Activated CD4-positive, alpha-beta T cell treated with anti-CD3 and anti-CD28 coated beads for 36 hours (primary cell): ENCODE data around the gene FLYWCH1. TPM values are rescaled to one million over a fixed set of nuclear protein-coding genes. Genes with fewer than 3 reads are reported as not detected.

Experiments
- ATAC-seq: fragments of 200-7000 bp; cut with Tn5 transposase; one replicate; pipeline ENCODE4 v1.10.0; 2021; ENCODE audit warnings: mild to moderate bottlenecking, moderate library complexity
- CTCF ChIA-PET: fragments of 350-600 bp; sonication (Branson Sonifier 250); formaldehyde crosslinking; loops from one replicate; lab custom pipeline; 2021; ENCODE audit warnings: antibody characterized with exemption; lab: Charles Lee
- POLR2A ChIA-PET: fragments of 350-600 bp; sonication (Branson Sonifier 250); formaldehyde crosslinking; loops from one replicate; lab custom pipeline; 2021; ENCODE audit warnings: antibody characterized with exemption, inconsistent platforms; lab: Charles Lee
- DNase-seq: peaks from one replicate; pipeline ENCODE4 v3.0.0-alpha.2; 2020
- H3K27ac Mint-ChIP-seq: one replicate; pipeline ENCODE4 v1.8.0; 2021; ENCODE audit warnings: mixed read lengths
- H3K27me3 Mint-ChIP-seq: one replicate; pipeline ENCODE4 v1.8.0; 2021; ENCODE audit warnings: mixed read lengths
- H3K36me3 Mint-ChIP-seq: one replicate; pipeline ENCODE4 v1.8.0; 2021; ENCODE audit warnings: low read depth, mixed read lengths
- H3K4me1 Mint-ChIP-seq: one replicate; pipeline ENCODE4 v1.8.0; 2021; ENCODE audit warnings: mixed read lengths
- H3K4me3 Mint-ChIP-seq: one replicate; pipeline ENCODE4 v1.8.0; 2021; ENCODE audit warnings: mild to moderate bottlenecking, moderate library complexity, mixed read lengths
- H3K9me3 Mint-ChIP-seq: one replicate; pipeline ENCODE4 v1.8.0; 2021; ENCODE audit warnings: low read depth, mixed read lengths
- intact Hi-C, 2 experiments: fragments of 100-400 bp; cut with DNase I in 1 of 2; cut with micrococcal nuclease in 1 of 2; formaldehyde crosslinking; loops; one replicate each; pipeline versions ENCODE4 v1.14.2 to v1.15.1; 2022 to 2024; cut with DNase I, micrococcal nuclease
- total RNA-seq, 2 experiments: library from RNA; stranded (reverse); gene quantifications; one replicate each; pipeline ENCODE4 v1.2.3, GENCODE V29; 2021

The FLYWCH1 gene
- total RNA-seq, 2 experiments from 2014 or later: 26.6 to 37.9 TPM

GRCh38 chr16:2912330-2913199 lies 834 bp downstream of the FLYWCH1 start:
- CTCF ChIA-PET: interaction anchor here (1.0 to 2.2 kb wide), 13 partner anchors 8 to 73 kb away, joined by 3 to 14 read pairs (median 5); partner anchors contain the start of gene FLYWCH2
- ATAC-seq: peak; percentile 23
- Mint-ChIP-seq H3K36me3 (peaks cover 8% of the 10 kb centered on the region), H3K9me3 (no peaks in the 10 kb centered on the region), H3K27ac (peak overlapping the region; percentile 64), H3K4me1 (peaks cover 27% of the 10 kb centered on the region), H3K27me3 (no peaks in the 10 kb centered on the region), H3K4me3 (peak overlapping the region; percentile 81)
- intact Hi-C loops: loop anchor here in 1 of 2 experiments (10.0 kb wide), 1 partner anchor 192 kb away; no protein-coding TSS in a partner anchor
- peak; percentile 52 for DNase-seq
- POLR2A ChIA-PET: interaction anchor here (0.6 to 2.8 kb wide), 3 partner anchors 30 to 165 kb away, joined by 3 to 13 read pairs (median 6); partner anchors contain the start of gene FLYWCH2

DNA sequence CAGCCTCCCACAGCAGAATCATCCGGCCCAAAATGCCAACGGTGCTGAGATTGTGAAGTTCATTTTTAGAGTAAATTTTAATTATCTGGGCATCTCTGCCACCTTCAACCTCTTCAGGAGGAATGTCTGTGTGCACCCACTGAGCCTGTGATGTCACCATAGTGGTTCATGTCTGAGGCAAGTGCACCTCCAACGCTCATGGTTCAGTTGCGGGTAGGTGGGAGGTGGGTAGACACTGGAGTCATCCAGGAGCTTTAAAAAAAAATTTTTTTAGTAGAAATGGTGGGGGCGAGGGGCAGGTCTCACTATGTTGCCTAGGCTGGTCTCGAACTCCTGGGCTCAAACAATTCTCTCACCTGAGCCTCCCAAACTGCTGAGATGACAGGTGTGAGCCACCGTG lies 1.9 kb downstream of the FLYWCH1 start:
- ChIA-PET POLR2A (interaction anchor here (2.8 kb wide), 1 partner anchor 31 kb away, joined by 13 read pairs; the partner anchor contains the start of gene FLYWCH2), CTCF (interaction anchor here (0.6 to 3.0 kb wide), 3 partner anchors 9 to 52 kb away, joined by 3 to 11 read pairs (median 6); no protein-coding TSS in a partner anchor)
- peak overlapping the region; percentile 81 for H3K4me3 Mint-ChIP-seq
- no peaks in the 10 kb centered on the region for H3K27me3 Mint-ChIP-seq
- H3K36me3 Mint-ChIP-seq: peaks cover 10% of the 10 kb centered on the region
- no peaks in the 10 kb centered on the region for H3K9me3 Mint-ChIP-seq
- no peak for DNase-seq
- intact Hi-C loops: loop anchor here in 1 of 2 experiments (10.0 kb wide), 1 partner anchor 191 kb away; no protein-coding TSS in a partner anchor
- peaks cover 27% of the 10 kb centered on the region for H3K4me1 Mint-ChIP-seq
- no peak for ATAC-seq
- no peak overlapping the region for H3K27ac Mint-ChIP-seq

DNA sequence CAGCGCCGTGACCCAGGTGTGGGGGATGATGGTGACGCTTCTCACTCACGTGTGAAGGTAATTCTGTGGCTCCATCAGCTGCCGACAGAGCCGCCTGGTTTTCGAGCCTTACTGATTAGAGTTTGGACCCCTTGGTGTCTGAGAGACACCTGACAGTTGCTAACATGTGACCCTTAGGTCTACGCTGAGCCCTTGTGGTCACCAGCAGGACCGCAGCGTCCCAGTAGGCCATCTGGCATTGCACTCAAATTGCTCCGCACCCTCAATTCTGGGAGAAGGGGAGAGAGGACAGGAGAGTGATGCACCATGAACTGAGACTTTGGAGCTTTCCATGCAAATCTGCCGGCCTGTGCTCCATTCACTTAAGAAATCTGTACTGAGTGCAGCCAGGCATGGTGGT lies 2.5 kb downstream of the FLYWCH1 start:
- Mint-ChIP-seq H3K36me3 (peaks cover 10% of the 10 kb centered on the region), H3K4me3 (no peak overlapping the region), H3K9me3 (no peaks in the 10 kb centered on the region), H3K27me3 (no peaks in the 10 kb centered on the region), H3K4me1 (peaks cover 27% of the 10 kb centered on the region), H3K27ac (no peak overlapping the region)
- intact Hi-C loops: loop anchor here in 1 of 2 experiments (10.0 kb wide), 1 partner anchor 191 kb away; no protein-coding TSS in a partner anchor
- CTCF ChIA-PET: interaction anchor here (2.2 to 3.0 kb wide), 2 partner anchors 8 to 13 kb away, joined by 6 to 11 read pairs; no protein-coding TSS in a partner anchor
- ATAC-seq (no peak), DNase-seq (no peak)
- POLR2A ChIA-PET: no interaction called here

DNA sequence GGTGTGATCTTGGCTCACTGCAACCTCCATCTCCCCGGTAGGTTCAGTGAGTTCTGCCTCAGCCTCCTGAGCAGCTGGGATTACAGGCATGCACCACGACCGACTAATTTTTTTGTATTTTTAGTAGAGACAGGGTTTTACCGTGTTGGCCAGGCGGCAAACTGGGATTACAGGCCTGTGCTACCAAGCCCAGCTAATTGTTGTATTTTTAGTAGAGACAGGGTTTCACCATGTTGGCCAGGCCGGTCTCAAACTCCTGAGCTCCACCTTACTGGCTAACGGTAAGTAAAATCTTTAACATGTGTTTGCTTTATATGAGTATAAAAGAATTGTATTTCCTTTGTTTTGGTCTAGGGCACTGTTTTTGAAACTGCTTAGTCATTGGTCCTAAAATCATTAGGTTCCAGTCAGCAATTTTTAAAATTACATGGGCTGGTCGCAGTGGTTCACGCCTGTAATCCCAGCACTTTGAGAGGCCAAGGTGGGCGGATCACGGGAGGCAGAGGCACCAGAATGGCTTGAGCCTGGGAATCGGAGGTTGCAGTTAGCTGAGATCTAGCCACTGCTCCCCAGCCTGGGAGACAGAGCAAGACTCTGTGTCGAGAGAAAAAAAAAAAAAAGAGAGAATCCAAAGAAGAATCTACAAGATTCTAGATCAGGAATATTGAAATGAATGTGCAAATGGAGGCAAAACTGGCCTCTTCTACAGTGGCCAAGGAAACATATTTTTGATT lies 3.6 kb downstream of the FLYWCH1 start:
- H3K27ac Mint-ChIP-seq: peak overlapping the region; percentile 63
- no peak for ATAC-seq
- no peak for DNase-seq
- POLR2A ChIA-PET: no interaction called here
- no peaks in the 10 kb centered on the region for H3K9me3 Mint-ChIP-seq
- H3K4me1 Mint-ChIP-seq: peaks cover 33% of the 10 kb centered on the region
- H3K27me3 Mint-ChIP-seq: no peaks in the 10 kb centered on the region
- intact Hi-C loops: loop anchor here in 1 of 2 experiments (10.0 kb wide), 1 partner anchor 189 kb away; no protein-coding TSS in a partner anchor
- H3K36me3 Mint-ChIP-seq: peaks cover 16% of the 10 kb centered on the region
- no peak overlapping the region for H3K4me3 Mint-ChIP-seq
- CTCF ChIA-PET: interaction anchor here (0.9 to 3.0 kb wide), 4 partner anchors 9 to 44 kb away, joined by 3 to 11 read pairs (median 3); no protein-coding TSS in a partner anchor

DNA sequence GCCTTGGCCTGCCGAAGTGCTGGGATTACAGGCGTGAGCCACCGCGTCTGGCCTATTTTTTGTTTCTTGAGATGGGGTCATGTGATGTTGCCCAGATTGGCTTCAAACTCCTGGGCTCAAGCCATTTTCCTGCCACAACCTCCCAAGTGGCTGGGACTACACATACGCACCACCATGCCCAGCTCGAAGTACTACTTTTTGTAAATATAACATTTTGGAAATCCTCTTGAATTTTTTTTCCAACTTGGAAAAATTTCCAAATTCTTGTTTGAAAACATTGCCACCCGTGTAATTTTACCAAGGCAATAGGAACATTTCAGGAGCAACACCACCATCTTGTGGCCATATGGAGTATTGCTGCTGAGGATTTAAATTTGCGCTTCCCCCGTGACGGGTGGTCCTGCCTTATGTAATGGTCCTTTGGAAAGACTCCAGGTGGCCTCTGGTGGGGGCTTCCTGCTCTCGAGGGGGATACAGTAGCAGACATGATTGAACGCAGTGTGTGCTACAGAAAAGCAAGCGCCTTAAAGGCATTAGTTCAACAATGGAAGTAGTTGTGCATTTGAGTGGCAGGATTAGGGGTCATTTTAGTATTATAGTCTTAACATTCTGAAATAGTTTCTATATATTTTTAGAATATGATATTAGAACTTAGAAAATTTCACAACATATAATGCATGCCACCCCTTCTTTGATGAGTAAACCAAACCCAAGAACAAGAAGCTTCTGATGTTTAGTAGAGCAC lies 8.0 kb downstream of the FLYWCH1 start:
- intact Hi-C loops: loop anchor here (1.0 to 10.0 kb wide), 6 partner anchors 8 to 185 kb away; no protein-coding TSS in a partner anchor
- Mint-ChIP-seq H3K27ac (no peak overlapping the region), H3K4me1 (peaks cover 18% of the 10 kb centered on the region), H3K9me3 (no peaks in the 10 kb centered on the region), H3K36me3 (peaks cover 20% of the 10 kb centered on the region), H3K4me3 (no peak overlapping the region), H3K27me3 (no peaks in the 10 kb centered on the region)
- CTCF ChIA-PET: interaction anchor here (0.6 to 3.7 kb wide), 15 partner anchors 8 to 66 kb away, joined by 3 to 12 read pairs (median 4); partner anchors contain the start of genes FLYWCH1 and FLYWCH2
- DNase-seq (peak; percentile 72), ATAC-seq (peak; percentile 60)
- POLR2A ChIA-PET: no interaction called here

DNA sequence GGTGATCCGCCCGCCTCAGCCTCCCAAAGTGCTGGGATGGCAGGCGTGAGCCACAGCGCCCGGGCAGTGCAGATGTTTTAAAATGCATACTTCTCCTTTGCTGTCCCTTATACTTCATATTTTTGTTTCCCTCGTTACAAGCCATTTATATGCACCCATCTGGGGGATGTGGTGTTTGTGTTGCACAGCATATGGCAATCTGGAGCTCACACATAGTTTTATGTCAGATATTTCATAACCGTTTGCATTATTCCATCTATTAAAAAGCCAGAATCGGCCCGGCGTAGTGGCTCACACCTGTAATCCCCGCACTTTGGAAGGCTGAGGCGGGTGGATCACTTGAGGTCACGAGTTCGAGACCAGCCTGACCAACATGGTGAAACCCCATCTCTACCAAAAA lies 11.8 kb downstream of the FLYWCH1 start:
- no peak for DNase-seq
- Mint-ChIP-seq H3K9me3 (no peaks in the 10 kb centered on the region), H3K4me3 (no peak overlapping the region), H3K27me3 (no peaks in the 10 kb centered on the region), H3K36me3 (peaks cover 13% of the 10 kb centered on the region), H3K4me1 (peaks cover 17% of the 10 kb centered on the region), H3K27ac (no peak overlapping the region)
- ChIA-PET POLR2A (no interaction called here), CTCF (interaction anchor here (1.6 to 1.7 kb wide), 2 partner anchors 10 to 83 kb away, joined by 3 to 6 read pairs; no protein-coding TSS in a partner anchor)
- no peak for ATAC-seq
- intact Hi-C loops: no loop called here

DNA sequence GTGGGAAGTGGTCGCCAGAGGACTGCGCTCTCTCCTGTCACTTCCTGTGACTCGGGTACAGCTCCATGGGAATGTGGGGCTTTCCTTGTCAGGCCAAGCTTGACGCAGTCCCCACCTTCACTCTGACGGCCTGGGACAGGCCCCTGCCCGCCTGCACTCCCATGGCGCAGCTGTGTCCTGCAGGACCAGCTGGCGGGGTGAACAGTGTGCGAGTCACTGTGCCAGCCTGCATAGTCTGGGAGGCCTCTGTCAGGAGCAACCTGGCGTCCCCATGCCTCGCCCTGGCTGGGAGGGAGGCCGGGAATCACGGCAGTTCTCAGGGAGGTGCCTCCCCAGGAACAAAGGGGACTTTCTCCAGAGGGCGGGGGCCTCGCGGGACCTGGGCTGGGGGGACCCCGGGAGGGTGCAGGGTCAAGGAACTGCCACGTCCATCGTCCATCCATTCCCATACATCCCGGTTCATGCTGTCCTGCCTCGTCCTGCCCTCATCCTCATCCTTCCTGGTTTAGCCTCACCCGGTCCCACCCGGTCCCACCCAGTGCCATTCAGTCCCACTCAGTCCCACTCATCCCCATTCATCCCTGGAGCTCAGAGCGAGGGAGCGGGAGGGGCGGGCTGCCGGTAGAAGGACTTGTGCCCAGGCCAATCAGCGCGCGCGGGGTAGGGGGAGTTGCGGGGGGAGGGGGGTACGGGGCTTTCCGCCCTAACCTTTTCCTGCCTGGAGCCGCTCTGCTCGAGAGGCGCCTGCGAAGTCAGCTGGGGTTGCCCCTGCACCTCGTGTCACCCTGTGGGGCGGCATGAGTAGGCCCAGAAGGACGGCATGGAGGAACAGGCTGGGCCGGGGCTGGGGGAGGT lies 13.4 kb downstream of the FLYWCH1 start:
- peaks cover 7% of the 10 kb centered on the region for H3K36me3 Mint-ChIP-seq
- CTCF ChIA-PET: interaction anchor here (1.1 kb wide), 1 partner anchor 49 kb away, joined by 3 read pairs; no protein-coding TSS in a partner anchor
- intact Hi-C loops: no loop called here
- POLR2A ChIA-PET: no interaction called here
- H3K4me3 Mint-ChIP-seq: no peak overlapping the region
- ATAC-seq: no peak
- no peaks in the 10 kb centered on the region for H3K9me3 Mint-ChIP-seq
- no peak for DNase-seq
- no peak overlapping the region for H3K27ac Mint-ChIP-seq
- peaks cover 11% of the 10 kb centered on the region for H3K4me1 Mint-ChIP-seq
- no peaks in the 10 kb centered on the region for H3K27me3 Mint-ChIP-seq

GRCh38 chr16:2925951-2926649 lies 14.4 kb downstream of the FLYWCH1 start:
- Mint-ChIP-seq H3K27ac (no peak overlapping the region), H3K27me3 (no peaks in the 10 kb centered on the region), H3K36me3 (peaks cover 7% of the 10 kb centered on the region), H3K9me3 (no peaks in the 10 kb centered on the region), H3K4me3 (no peak overlapping the region), H3K4me1 (peaks cover 11% of the 10 kb centered on the region)
- ChIA-PET CTCF (interaction anchor here (0.6 to 2.4 kb wide), 14 partner anchors 11 to 103 kb away, joined by 3 to 26 read pairs (median 4); partner anchors contain the start of genes FLYWCH1 and FLYWCH2), POLR2A (no interaction called here)
- ATAC-seq: no peak
- no peak for DNase-seq
- intact Hi-C loops: loop anchor here (2.0 kb wide), 3 partner anchors 21 to 51 kb away; partner anchors contain the start of gene FLYWCH2 (in 1 of the 2)

- no peaks in the 10 kb centered on the region for H3K9me3 Mint-ChIP-seq
- peaks cover 11% of the 10 kb centered on the region for H3K4me1 Mint-ChIP-seq
- peaks cover 7% of the 10 kb centered on the region for H3K36me3 Mint-ChIP-seq
- intact Hi-C loops: loop anchor here (2.0 kb wide), 3 partner anchors 22 to 52 kb away; partner anchors contain the start of gene FLYWCH2 (in 1 of the 2)
- POLR2A ChIA-PET: interaction anchor here (0.9 kb wide), 1 partner anchor 59 kb away, joined by 3 read pairs; no protein-coding TSS in a partner anchor
- H3K4me3 Mint-ChIP-seq: no peak overlapping the region
- CTCF ChIA-PET: interaction anchor here (0.6 to 2.4 kb wide), 20 partner anchors 8 to 104 kb away, joined by 3 to 26 read pairs (median 4); partner anchors contain the start of genes FLYWCH1 and FLYWCH2
- DNase-seq (no peak), ATAC-seq (no peak)
- H3K27me3 Mint-ChIP-seq: no peaks in the 10 kb centered on the region
- no peak overlapping the region for H3K27ac Mint-ChIP-seq
These were observed 14.9 kb downstream of the FLYWCH1 start for GRCh38 chr16:2926650-2926999.
